ENCODE results near the gene ZNF646. TPM values are rescaled to one million over a fixed set of nuclear protein-coding genes. Genes with fewer than 3 reads are reported as not detected.

ZNF646 gene
- total and polyA plus RNA-seq, 2 of the 13 experiments (the other 11 are each of a cell fraction or from before 2014, with no cell fraction given), result 3.4 to 10.9 TPM

- no peak for TF ChIP-seq FIP1L1 (IDR thresholded peaks at IDR 0.05; ENCODE audit: borderline replicate concordance, insufficient read depth, low read depth, low read length)
- TF ChIP-seq NFIB (CRISPR knock-in tag; IDR thresholded peaks at IDR 0.05; ENCODE audit: borderline replicate concordance), result no peak
- 0 out of 2 replicates have a peak, but pooled peaks have one; percentile 40 for TF ChIP-seq RELA (CRISPR knock-in tag; IDR thresholded peaks at IDR 0.05)
- TF ChIP-seq HDAC2 (CRISPR knock-in tag; IDR thresholded peaks at IDR 0.05), result peak; percentile 78
- peak in 1 of 2 experiments; percentile 85; a peak in 2 of 4 replicates for TF ChIP-seq KLF16 (CRISPR knock-in tag; IDR thresholded peaks at IDR 0.05)
- TF ChIP-seq ZIK1 (CRISPR knock-in tag; IDR thresholded peaks at IDR 0.05; ENCODE audit: borderline replicate concordance, low read depth), result no peak
- TF ChIP-seq NFAT5 (CRISPR knock-in tag; IDR thresholded peaks at IDR 0.05), result no peak; the same call in 1 of the 2 replicates
- peak; percentile 87 for TF ChIP-seq YY1 (IDR thresholded peaks at IDR 0.05; ENCODE audit: insufficient read depth, insufficient replicate concordance, low read depth, low read length)
- 0 out of 2 replicates have a peak, but pooled peaks have one; percentile 45 for TF ChIP-seq ZNF512B (CRISPR knock-in tag; IDR thresholded peaks at IDR 0.05; ENCODE audit: borderline replicate concordance)
- TF ChIP-seq SP4 (CRISPR knock-in tag; IDR thresholded peaks at IDR 0.05), result peak; percentile 82
- no peak for TF ChIP-seq MBNL3 (CRISPR knock-in tag; conservative IDR thresholded peaks at IDR 0.05)
- TF ChIP-seq PPARG (CRISPR knock-in tag; conservative IDR thresholded peaks at IDR 0.05), result no peak; the same call in 1 of the 2 replicates
- TF ChIP-seq ZXDC (CRISPR knock-in tag; IDR thresholded peaks at IDR 0.05), result peak; percentile 72; the same call in 1 of the 2 replicates
- TF ChIP-seq YEATS4 (CRISPR knock-in tag; IDR thresholded peaks at IDR 0.05; ENCODE audit: borderline replicate concordance), result peak; percentile 94
- TF ChIP-seq THAP11 (CRISPR knock-in tag; IDR thresholded peaks at IDR 0.05), result peak; percentile 99
- TF ChIP-seq ZBTB3 (CRISPR knock-in tag; IDR thresholded peaks at IDR 0.05; ENCODE audit: borderline replicate concordance, low read depth), result peak; percentile 84; the same call in 1 of the 2 replicates
- peak; percentile 86; the same call in 1 of the 2 replicates for TF ChIP-seq TSC22D2 (CRISPR knock-in tag; IDR thresholded peaks at IDR 0.05; ENCODE audit: borderline replicate concordance)
Observed at GRCh38 chr16:31094424-31095120, 20.4 kb downstream of the ZNF646 start, which contains the start of gene VKORC1 (continued).
